Stimulated activated CD8-positive, alpha-beta memory T cell treated with anti-CD3 and anti-CD28 coated beads, Interleukin-4, amount 100 ng/mL, for 48 hours (primary cell): ENCODE measurements around the gene CMTM8.

ENCODE experiments used
- DNase-seq: peaks from one replicate; pipeline ENCODE4 v3.0.0-alpha.2; 2020

Gene CMTM8

DNA sequence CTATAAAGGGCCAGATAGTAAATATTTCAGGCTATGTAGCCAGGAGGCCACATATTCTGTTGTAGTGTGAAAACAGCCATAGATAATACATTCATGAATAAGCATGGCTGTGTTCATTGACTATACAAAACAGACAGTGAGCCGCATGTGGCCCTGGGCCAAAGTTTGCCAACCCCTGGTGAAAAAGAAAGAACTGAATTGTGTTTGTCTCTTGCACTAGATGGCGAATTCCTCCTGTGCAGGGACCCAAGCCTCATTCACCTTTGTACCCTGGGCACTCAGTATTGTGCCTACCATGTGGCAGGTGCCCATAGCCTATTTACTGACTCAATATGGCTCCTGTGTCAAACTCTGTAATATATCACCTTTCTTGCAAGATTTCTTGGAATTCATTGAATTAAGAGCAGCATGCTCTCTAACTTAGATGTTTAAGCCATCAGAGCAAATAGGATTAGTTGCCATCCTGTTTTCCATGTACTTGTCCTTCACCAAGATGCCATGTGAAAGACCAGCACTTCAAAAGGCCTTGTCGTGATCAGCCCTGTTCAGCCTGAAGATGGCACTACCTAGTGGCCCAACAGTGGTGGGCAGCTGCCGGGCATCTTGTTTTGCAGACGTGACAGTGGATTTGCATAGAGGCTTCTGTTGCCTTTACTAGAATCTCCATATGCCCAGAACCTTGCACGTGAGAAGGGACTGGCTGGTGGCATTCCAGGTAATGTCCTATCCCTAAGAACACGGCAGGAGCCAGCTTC, 102.3 kb downstream of the CMTM8 start:
- no peak for DNase-seq

DNA sequence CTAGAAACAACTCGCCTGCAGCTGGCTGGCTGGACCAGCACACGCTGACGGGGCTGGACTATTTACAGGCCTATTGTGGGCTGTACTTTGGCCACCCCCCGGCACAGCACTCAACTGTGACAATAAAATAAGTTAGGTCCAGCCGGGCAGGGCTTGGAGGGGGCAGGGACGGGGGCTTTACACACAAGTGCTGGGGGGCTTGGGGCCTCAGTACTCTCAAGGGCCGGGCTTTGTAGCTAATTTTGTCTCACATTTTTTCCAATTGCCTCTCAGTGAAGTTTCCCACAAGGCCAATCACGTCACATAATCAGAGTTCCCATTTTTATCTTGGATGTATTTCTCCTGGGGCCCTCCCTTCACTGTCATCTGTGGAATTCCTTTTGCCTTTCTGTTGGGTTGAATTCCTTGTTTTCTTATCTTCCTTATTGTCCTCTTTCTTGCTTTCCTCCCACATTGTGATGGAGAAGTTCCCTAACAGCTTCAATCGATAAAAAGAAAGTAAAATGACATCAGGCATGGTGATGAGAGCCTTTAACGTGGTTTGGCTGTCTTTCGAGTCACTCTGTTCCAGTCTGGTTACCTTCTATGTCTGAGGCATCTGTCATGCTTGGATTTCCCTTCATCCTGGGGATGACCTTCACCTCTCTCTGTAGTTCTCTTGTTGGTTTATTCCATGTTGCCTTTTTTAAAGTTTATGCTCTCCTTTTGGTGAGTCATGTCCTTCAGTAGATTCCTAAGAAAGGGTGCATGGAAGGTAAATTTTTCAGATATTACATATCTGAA, 109.1 kb downstream of the CMTM8 start:
- DNase-seq, result no peak

DNA sequence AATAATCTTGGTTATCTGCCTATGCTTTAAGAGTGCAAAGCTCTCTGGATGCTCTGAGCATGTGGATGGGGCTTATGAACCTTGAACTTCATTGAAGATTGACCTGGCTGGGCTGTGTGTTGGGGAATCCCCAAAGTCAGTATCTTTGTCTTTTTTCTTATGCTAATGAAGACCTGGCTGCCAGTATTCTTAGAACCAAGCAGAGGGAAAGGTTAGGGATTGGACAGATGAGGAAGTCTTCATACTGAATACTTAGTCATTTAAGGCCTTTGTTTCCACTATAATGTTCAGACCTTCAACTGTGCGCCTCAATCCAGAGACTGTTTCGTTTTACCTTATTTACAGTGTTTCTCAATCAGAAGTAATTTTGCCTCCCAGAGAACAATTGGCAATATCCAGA, 110.7 kb downstream of the CMTM8 start:
- no peak for DNase-seq

DNA sequence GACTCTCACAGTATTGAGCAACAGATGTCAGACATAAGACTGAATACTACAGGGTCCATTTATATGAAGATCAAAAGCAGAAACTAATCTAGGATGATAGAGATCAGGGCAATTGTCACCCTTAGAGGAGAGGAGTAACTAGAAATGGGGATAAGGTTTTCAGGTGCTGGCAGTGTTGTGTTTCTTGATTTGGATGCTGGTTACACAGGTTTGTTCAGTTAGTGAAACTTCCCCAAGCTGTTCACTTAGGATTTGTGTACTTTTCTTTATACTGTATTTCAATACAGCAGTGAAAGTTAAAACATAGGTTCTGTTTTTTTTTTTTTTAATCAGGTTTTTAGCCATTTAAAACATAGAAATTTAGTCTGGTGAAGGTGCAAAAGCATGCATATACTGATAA, 114.1 kb downstream of the CMTM8 start:
- no peak for DNase-seq

DNA sequence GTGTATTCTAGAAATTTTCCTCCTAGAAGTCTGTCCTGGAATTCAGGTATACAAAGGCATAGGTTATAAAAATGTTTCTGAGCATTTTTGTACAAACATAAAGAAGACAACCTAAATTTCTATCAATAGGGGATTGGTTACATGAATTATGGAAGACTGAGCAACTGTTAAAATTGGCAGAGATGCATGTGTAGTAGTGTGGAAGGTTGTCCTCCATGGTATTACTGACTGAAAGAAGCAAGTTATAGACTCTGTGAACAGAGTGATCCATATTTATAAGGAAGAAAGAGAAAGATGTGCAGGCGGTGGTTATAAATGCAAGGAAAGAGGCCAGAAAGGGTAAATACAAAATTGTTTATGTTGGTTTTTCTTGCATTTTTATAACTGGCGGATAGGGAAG, 114.9 kb downstream of the CMTM8 start:
- no peak for DNase-seq

DNA sequence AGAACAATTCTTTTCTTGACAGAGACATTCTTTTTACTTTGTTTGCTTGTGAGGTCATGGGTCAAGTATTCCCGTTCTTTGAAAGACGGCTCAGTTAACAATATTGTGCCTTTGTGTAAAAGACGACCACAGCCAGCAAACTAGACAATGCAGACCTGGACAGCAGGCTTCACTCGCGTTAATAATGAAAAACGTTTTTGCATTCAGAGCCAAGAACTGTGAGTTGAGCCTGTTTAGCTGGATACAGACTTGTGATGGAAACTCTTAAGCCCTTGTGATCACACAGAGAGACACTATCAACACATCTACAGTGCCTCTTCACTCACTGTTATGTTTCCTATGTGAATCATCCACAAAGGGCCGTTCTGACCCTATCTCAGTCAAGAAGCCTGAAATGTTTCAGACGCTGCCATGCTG, 115.9 kb downstream of the CMTM8 start:
- no peak for DNase-seq

DNA sequence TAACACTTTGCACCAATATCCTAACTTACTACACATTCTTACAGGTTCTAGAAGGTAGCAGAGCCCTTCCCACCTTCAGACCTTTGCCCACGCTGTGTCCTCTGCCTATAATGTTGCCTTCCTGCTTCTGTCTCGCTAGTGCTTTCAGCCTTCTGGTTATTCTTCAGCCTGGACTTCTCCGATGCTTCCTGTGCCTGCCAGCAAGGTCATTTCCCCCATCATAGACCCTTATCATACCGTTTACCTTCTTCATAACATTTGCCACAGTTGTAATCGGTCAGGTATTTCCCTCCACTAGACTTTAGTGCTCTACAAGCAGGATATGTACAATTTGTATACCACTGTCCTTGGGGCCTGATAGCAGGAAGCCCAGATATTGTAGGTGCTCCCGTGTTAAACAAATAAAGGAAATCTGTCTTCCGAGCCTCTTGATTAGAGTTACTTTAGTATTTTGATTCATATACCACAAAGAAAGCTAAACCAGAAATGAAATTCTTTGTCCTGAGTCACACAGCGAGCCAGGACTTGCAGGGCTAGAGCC, 117.3 kb downstream of the CMTM8 start:
- no peak for DNase-seq

DNA sequence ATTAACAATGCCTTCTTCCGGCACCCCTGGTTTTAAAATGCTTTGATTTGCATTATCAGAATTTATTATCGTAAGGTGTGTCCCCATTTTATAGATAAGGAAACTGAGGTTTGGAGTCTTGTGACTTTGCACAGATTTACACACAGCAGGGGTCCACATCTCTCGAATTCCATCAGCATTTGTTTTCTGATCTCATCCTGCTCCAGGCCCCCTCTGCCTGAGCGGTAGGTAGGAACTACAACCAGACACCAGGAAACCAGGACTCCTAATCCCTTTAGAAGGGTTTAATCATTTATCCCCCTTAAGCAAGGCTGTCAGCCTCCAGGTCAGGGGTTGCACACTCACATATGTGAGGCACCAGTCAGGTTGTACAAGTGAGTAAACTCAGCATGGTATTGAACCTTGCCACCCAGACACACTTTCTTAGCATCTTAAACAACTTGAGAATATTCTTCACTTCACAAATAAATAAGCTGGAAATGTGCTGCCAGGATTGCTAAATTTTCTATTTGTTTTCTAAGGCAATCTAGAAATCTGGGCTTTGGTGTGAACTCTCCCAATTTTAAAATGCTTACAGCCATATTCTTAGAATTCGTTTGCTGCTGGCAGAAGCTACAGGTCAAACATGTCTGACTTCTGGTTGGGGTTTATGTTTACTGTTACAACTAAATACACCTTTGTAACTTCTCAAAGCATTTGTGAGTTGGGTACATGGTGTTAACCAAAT, 121.4 kb downstream of the CMTM8 start:
- DNase-seq, result no peak

DNA sequence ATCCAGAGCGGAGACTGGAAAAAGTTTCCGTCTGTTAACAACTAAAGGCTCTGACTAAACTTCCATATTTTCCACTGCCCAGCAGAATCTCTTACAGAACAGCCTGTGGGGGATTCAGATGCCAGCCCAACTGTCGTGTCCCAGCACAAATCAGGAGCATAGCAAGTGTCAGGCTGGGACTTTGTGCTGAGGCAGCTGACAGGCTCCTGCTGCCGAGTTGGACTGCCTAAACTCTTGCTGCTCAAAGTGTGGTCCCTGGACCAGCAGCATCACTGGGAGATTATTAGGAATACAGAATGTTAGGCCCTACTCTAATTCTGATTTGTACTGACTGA, 122.0 kb downstream of the CMTM8 start:
- no peak for DNase-seq

DNA sequence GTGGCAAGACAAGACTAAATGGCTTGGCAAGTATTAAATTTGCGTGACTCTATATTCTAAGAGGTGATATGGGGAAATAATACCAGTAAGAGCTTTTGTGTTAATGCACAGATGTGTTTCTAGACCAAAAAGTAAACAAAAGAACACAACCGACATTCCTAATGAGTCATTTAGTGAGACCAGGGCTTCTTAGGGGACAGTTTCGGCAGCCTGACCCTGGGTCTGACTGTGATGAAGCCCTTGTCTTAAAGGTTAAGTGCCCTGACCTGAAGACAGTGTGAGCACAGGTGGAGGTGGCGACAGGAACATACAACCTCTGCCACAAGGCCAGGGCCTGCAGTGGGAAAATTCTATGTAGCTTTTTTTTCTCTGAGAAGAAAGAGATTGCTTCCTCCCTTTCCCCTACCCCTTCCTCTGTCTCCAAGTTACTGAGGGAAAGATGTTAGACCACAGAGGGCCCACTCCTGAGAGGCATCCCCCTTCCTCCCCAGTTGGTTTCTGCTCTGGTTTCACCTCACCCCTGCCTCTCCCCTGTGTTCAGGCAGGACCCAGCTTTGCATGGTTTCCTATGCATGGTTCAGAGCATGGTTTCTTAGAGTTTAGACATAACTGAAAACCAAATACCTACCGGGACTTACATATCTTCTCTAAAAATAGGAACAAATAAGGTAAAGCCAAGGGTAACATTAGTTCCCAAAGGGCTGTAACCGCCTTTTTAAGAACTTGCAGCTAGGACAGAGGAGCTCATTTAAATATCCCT, 128.3 kb downstream of the CMTM8 start:
- no peak for DNase-seq

DNA sequence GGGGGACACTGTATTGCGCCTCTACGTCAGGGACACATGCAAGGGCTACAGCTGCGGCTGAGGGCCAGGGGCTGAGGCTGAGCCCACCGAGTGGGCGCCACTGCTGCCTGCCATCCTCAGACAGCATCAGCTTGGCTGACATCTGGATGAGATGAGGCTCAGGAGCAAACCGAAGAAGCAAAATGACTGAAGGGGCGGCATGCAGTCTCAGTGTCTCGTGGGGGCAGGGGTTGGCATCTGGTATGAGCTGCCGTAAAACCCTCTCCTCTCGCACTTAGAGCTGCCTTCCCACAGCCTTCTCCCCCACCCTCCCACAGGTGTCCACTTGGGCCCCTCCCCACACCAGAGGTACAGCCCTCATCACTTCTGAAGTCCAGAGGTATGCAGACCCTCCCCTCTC, 129.0 kb downstream of the CMTM8 start:
- no peak for DNase-seq

DNA sequence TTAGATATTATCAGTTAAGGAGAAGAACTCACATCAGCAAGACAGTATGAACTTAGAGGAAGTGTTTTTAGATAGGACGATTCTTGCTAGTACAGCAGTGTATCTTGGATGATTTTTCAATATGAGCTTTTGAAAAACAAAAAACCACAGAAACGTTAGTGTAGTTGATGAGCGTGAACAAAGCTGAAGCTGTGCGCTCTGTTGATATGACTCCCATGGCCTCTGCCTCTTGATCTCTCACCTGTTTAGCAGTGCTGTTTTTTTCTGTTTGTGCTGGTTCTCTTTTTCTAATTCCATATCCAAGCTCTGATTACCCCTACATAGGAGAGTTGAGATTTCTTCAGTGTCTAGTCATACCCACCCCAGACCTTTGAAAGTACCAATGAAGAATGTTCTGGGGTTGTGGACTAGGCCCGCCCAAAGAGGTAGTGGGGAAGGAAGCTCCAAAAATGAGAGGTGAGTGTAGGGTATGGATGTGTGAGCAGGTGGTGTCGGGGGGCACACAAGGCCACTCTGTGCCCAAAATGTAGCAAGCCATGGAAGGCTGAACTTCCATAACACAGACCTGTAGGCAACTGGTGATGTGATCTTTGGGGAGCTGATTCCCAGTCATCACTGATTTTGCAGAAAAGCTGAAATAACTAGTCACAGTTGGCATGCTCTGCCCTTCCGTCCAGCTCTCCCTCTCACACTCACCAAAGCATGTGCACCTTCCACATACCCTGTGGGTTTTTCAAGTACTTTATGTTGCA, 133.2 kb downstream of the CMTM8 start:
- no peak for DNase-seq

DNA sequence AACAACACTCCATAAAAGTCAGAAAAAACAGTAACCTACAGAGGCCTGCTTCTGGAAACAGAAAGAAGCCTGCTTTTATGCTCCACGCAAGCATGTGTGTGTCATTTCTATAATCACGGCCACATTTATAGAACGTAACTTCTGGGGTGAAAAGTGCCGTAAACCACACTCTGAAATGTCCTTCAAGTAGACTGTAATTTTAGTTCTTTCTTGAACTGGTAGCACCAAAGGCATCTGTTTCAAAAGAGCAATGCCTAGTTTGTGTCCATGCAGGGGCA, 133.7 kb downstream of the CMTM8 start:
- DNase-seq, result no peak

DNA sequence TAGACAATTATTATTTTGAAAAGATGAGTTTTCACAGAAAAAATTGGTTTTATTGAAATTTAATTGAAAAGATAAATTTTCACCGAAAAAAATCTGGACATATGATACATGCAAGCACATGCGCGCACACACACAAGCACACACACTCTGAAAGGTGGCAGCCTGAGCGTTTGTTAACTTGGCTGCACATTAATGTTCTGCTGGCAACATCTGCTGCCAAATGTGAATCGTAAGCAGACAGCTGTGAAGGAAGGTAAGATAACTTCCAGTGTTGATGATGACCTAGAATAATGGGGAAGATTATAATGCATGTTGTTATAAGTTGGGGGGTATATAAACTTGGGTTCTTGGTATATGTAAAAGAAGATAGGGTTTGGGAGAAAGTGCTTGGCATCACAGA, 134.8 kb downstream of the CMTM8 start:
- no peak for DNase-seq

DNA sequence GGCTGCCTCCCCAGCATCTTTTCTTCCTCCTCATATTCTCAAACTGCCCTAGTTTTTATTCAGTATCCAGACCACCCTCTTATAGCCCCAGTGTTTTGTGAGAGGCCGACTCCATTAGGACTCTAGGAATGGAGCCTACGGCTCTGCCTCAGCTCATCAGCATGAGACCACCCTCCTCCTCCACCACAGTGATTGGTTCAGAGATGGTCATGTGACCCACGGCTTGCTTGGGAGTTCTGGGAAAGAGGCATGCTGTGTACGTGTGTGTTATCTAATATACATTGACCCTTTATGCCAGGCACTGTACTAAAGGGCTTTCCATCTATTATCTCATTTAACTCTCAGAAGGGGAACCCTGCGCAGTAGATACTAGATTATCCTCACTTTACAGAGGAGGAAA, 135.4 kb downstream of the CMTM8 start:
- no peak for DNase-seq

DNA sequence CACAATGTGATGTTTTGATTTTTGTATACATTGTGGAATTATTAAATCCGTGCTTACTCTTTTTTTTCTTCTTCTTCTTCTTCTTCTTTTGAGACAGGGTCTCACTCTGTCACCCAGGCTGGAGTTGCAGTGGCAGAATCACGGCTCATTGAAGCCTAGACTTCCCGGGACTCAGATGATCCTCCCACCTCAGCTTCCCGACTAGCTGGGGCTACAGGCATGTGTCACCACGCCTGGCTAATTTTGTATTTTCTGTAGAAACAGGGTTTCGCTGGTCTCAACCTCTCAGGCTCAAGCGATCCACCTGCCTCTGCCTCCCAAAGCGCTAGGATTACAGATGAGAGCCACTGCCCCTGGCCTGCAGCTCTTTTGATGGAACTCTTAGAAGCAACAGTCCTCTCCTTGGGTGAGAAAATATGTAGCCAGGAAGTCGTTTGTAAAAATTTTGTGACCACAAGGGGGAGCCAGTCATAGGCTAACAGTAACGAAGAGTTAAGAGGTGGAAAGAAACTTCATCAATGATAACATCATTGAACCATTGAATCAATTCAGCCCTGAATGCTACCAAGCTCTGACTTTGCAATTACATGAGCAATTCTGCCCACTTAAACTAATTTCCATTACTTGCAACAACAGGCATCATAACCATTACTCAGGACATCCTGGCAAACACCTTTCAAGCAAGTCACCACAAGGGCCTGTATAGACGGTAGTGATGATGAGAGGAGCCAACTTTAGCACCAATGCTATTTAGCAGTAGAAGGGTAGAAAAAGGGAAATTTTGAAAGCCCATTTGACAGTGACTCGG, 136.5 kb downstream of the CMTM8 start:
- peak; percentile 73 for DNase-seq

DNA sequence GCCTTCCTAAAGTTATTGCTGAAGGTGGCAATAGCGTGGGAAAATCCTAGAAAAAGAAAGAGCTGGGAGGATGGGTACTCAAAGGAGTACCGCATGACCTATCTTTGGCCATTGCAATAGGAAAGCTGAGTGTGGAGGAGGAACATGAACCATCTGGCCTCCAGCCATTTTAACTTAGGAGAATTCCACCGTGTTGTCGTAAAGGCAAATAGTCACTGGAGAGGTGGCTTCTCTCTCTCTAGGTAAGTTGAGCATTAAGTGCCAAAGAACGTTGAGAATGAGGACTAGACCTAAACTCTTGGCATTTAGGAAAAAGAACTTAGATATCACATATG, 137.1 kb downstream of the CMTM8 start:
- DNase-seq, result no peak

DNA sequence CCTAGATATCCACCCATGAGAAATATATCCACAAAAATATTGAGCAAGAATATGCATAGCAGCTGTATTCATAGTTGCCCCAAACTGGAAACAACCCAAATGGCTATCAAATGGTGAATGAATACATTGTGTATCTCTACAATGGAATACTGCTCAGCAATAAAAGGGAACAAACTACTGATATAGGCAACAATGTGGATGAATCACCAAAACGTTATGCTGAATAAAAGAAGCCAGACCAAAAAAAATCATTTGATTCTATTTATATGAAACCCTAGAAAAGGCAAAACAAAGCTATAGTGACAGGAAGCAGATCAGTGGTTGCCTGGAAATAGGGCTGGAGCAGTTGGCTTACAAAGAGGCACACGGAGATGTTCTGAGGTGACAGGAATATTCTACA, 137.6 kb downstream of the CMTM8 start:
- DNase-seq, result no peak

DNA sequence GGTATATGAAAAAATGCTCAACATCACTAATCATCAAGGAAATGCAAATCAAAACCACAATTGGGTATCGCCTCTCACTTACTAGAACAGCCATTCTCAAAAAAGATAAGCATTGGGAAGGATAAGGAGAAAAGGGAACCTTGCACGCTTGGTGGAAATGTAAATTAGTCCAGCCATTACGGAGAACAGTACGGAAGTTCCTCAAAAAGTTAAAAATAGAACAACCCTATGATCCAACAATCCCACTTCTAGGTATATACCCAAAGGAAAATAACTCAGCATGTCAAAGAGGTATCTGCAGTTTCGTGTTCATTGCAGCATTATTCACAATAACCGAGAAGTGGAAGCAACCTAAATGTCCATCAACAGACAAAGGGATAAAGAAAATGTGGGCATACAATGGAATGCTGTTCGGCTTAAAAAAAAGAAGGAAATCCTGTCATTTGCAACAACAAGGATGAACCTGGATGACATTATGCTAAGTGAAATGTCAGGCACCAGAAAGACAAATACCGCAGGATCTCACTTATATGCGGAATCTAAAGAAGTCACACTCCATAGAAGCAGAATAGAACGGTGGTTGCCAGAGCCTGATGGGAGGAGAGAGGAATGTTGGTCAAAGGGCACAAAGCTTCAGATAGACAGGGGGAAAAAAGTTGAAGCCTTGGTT, 141.5 kb downstream of the CMTM8 start:
- no peak for DNase-seq

DNA sequence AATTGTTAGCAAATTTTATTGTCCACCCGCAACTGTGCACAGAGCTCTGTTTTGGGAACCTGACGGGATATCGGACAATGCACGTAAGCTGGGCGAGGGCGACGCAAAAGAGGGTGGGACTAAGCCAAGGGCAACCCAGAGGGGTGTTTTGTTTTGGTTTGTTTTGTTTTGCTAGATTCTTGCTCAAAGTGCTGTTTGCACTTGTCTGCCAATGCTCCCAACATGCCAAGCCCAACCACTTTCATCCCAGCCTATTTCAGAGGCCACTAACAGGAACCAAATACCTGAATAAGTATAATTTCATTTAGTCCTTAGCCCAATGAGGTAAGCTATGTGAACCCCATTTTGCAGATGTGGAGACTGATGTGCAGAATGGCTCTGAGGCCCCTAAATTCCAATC, 143.4 kb downstream of the CMTM8 start:
- no peak for DNase-seq

DNA sequence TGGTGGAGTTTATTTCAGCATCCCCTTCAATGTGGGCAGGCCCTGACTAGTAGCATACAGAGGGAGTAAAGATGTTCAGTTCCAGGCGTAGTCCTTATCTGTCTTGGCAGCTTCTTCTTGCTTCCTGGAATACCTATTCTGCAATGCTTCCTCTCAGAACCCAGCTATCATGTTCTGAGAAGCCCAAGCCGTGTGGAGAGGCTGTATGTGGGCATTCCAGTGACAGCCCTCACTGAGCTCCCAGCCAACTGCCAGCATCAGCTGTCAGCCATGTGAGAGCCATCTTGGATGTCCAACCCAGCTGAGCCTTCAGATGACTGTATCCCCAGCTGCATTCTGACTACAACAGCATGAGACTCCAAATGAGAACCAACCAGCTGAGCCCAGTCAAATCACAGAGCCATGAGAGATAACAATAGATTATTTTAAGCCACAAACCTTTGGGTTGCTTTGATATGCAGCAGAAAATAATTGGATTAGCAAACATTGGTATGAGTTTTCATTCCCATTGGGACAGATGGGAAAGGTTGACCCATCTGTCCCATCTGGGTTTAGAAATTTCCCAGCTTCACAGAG, 144.7 kb downstream of the CMTM8 start:
- no peak for DNase-seq
